Mesenchymal stem cell (in vitro differentiated cells and primary cell): ENCODE measurements around the gene PAK4.

Experiments
- DNase-seq: peaks from one replicate; pipeline ENCODE4 v3.0.0-alpha.2; 2013
- H2AFZ ChIP-seq: one replicate; pipeline ENCODE4 v1.6.1; 2013; ENCODE audit warnings: low read depth, mild to moderate bottlenecking, control low read depth, inconsistent platforms, low read length, moderate library complexity
- H2AK5ac ChIP-seq: 2 replicates; pipeline ENCODE4 v1.6.1; 2013; ENCODE audit warnings: low read length, moderate library complexity, mild to moderate bottlenecking, inconsistent platforms; ENCODE audit not compliant: severe bottlenecking
- H2BK120ac ChIP-seq: one replicate; pipeline ENCODE4 v1.6.1; 2013; ENCODE audit warnings: low read depth, mild to moderate bottlenecking, inconsistent platforms, low read length, moderate library complexity
- H2BK12ac ChIP-seq, 2 experiments: one replicate each; pipeline ENCODE4 v1.6.1; 2013; ENCODE audit warnings: inconsistent platforms in 2 of 2, low read length in 2 of 2, mild to moderate bottlenecking in 2 of 2, moderate library complexity in 2 of 2, control low read depth in 1 of 2
- H2BK15ac ChIP-seq: one replicate; pipeline ENCODE4 v1.6.1; 2013; ENCODE audit warnings: mild to moderate bottlenecking, low read depth, inconsistent platforms; ENCODE audit not compliant: poor library complexity, severe bottlenecking
- H2BK5ac ChIP-seq: 2 replicates; pipeline ENCODE4 v1.6.1; 2013; ENCODE audit warnings: low read depth, mild to moderate bottlenecking, low read length, control low read depth, inconsistent platforms; ENCODE audit not compliant: poor library complexity, severe bottlenecking
- H3K14ac ChIP-seq, 2 experiments: one replicate each; pipeline ENCODE4 v1.6.1; 2013; ENCODE audit warnings: inconsistent platforms in 2 of 2, low read length in 2 of 2, control low read depth in 1 of 2, mild to moderate bottlenecking in 1 of 2, moderate library complexity in 1 of 2
- H3K18ac ChIP-seq, 2 experiments: one replicate each; pipeline ENCODE4 v1.6.1; 2013; ENCODE audit warnings: inconsistent platforms in 2 of 2, low read length in 2 of 2, control low read depth in 1 of 2, low read depth in 1 of 2, mild to moderate bottlenecking in 1 of 2
- H3K23ac ChIP-seq, 2 experiments: one replicate each; pipeline ENCODE4 v1.6.1; 2013; ENCODE audit warnings: inconsistent platforms in 2 of 2, low read length in 2 of 2, mild to moderate bottlenecking in 2 of 2, moderate library complexity in 2 of 2, control low read depth in 1 of 2
- H3K27ac ChIP-seq: 2 replicates; pipeline ENCODE4 v1.5.1; 2013; ENCODE audit warnings: mild to moderate bottlenecking, moderate library complexity, low read length, control low read depth, inconsistent platforms; ENCODE audit not compliant: poor library complexity, severe bottlenecking
- H3K27me3 ChIP-seq, 2 experiments: 2 replicates each; pipeline versions ENCODE4 v1.6.1 to v1.7.0; 2013; ENCODE audit warnings: low read length in 2 of 2, mild to moderate bottlenecking in 2 of 2, moderate library complexity in 2 of 2, control low read depth in 1 of 2, inconsistent platforms in 1 of 2; ENCODE audit not compliant: control insufficient read depth in 1 of 2, insufficient read depth in 1 of 2
- H3K36me3 ChIP-seq, 2 experiments: 2 replicates each; pipeline versions ENCODE4 v1.6.1 to v1.7.0; 2013; ENCODE audit warnings: low read length in 2 of 2, control low read depth in 1 of 2, inconsistent platforms in 1 of 2, low read depth in 1 of 2, mild to moderate bottlenecking in 1 of 2; ENCODE audit not compliant: insufficient read depth in 2 of 2, control insufficient read depth in 1 of 2
- H3K4ac ChIP-seq, 2 experiments: one replicate each; pipeline ENCODE4 v1.6.1; 2013; ENCODE audit warnings: inconsistent platforms in 2 of 2, low read length in 2 of 2, mild to moderate bottlenecking in 2 of 2, moderate library complexity in 2 of 2, control low read depth in 1 of 2, low read depth in 1 of 2
- H3K4me1 ChIP-seq: 2 replicates; pipeline ENCODE4 v1.6.1; 2013; ENCODE audit warnings: low read depth, low read length, control low read depth; ENCODE audit not compliant: control insufficient read depth, insufficient read depth
- H3K4me2 ChIP-seq: 2 replicates; pipeline ENCODE4 v1.6.1; 2013; ENCODE audit warnings: low read length, mild to moderate bottlenecking, inconsistent platforms; ENCODE audit not compliant: poor library complexity, severe bottlenecking
- H3K4me3 ChIP-seq, 2 experiments: 2 replicates each; pipeline versions ENCODE4 v1.5.1 to v1.7.0; 2013; ENCODE audit warnings: low read length in 2 of 2, mild to moderate bottlenecking in 2 of 2, control low read depth in 1 of 2, low read depth in 1 of 2; ENCODE audit not compliant: insufficient read depth in 1 of 2
- H3K79me1 ChIP-seq: replicated peaks from 2 replicates; pipeline ENCODE4 v1.6.1; 2013; ENCODE audit warnings: mild to moderate bottlenecking, control low read depth, low read length, inconsistent platforms; ENCODE audit not compliant: poor library complexity, severe bottlenecking
- H3K9ac ChIP-seq: 2 replicates; pipeline ENCODE4 v1.7.0; 2013; ENCODE audit warnings: mild to moderate bottlenecking, low read length, moderate library complexity
- H3K9me3 ChIP-seq: 2 replicates; pipeline ENCODE4 v1.7.0; 2013; ENCODE audit warnings: mild to moderate bottlenecking, low read length; ENCODE audit not compliant: control insufficient read depth
- H4K8ac ChIP-seq: one replicate; pipeline ENCODE4 v1.6.1; 2013; ENCODE audit warnings: inconsistent platforms, mild to moderate bottlenecking, low read length, moderate library complexity
- H4K91ac ChIP-seq: one replicate; pipeline ENCODE4 v1.6.1; 2013; ENCODE audit warnings: mild to moderate bottlenecking, low read length, inconsistent platforms
- WGBS: methylation state at CpG from one replicate; pipeline ENCODE4 v1.1.7; 2013; ENCODE audit warnings: mixed read lengths; 5-methylcytosine and 5-hydroxymethylcytosine counted together

Gene PAK4

DNA sequence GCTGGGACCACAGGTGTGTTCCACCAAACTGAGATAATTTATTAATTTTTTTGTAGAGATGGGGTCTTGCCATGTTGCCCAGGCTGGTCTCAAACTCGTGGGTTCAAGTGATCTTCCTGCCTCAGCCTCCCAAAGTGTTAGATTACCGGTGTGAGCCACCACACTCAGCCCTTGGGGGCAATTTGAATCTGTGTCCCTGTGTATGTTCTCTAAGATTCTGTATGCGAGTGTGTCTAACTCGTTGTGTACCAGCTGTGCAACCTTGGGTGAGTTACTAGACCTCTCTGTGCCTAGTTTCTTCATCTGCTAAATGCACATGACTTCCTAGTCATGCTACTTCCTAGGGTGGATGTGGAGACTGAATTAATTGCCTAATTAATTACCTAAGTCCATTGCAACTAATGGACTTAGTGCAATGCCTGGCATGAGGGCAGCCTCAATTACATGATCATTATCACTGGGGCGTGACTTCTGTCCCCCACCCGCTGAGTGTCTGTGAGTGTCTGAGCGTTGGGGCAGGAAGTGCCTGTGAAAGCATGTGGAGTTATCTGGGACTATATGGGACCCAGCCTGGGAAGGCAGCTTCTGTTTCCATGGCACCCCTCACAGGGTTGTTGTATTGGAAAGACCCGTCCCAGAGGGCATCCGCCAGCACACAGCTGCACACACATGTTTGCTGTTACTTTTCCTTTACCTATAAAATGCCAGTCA is 69.4 kb downstream of the PAK4 start:
- no peak overlapping the region for H2BK12ac ChIP-seq

DNA sequence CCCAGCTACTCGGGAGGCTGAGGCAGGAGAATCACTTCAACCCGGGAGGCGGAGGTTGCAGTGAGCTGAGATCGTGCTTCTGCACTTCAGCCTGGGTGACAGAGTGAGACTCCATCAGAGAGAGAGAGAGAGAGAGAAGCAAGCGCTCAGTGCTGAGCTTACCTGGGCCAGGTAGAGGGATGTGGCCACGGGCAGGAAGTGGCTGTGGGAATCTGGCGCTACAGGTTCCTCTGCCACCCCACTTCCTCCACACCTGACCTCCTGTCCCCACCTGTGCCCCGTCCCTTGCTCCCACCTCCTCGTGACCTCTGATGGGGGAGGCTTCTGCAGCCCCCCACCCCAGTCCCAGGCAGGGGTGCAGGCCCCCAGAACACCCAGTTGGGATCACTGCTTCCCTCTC is 70.2 kb downstream of the PAK4 start:
- Histone ChIP-seq H3K4me2 (no peak overlapping the region), H2BK5ac (no peak overlapping the region), H3K18ac (no peak overlapping the region), H3K4me3 (no peak overlapping the region), H2BK12ac (no peak overlapping the region), H3K4me1 (peaks cover 25% of the 10 kb centered on the region), H4K91ac (no peak overlapping the region), H2BK120ac (no peak overlapping the region), H3K14ac (no peak overlapping the region), H3K4ac (no peak overlapping the region), H2AK5ac (no peak overlapping the region), H2AFZ (no peak overlapping the region), H2BK15ac (no peak overlapping the region), H4K8ac (no peak overlapping the region), H3K79me1 (no peaks in the 10 kb centered on the region), H3K9me3 (no peaks in the 10 kb centered on the region), H3K36me3 (no peaks in the 10 kb centered on the region), H3K27me3 (peaks cover 52 to 58% of the 10 kb centered on the region in 2 experiments), H3K9ac (no peak overlapping the region), H3K23ac (no peak overlapping the region), H3K27ac (no peak overlapping the region)
- no peak for DNase-seq
- WGBS, result 67% methylated on average over 8 of the region's 9 CpGs

More for the DNA sequence above, 69.4 kb downstream of the PAK4 start:
- Histone ChIP-seq H3K4me1 (peaks cover 25% of the 10 kb centered on the region), H3K9me3 (no peaks in the 10 kb centered on the region), H3K4me2 (no peak overlapping the region), H4K91ac (no peak overlapping the region), H3K4me3 (no peak overlapping the region), H4K8ac (no peak overlapping the region), H3K14ac (no peak overlapping the region), H2BK120ac (no peak overlapping the region), H3K23ac (no peak overlapping the region), H3K4ac (no peak overlapping the region), H2AFZ (no peak overlapping the region), H3K27ac (no peak overlapping the region), H2AK5ac (no peak overlapping the region), H2BK15ac (no peak overlapping the region), H3K9ac (no peak overlapping the region), H3K36me3 (no peaks in the 10 kb centered on the region), H3K79me1 (no peaks in the 10 kb centered on the region), H3K27me3 (peaks cover 45 to 57% of the 10 kb centered on the region in 2 experiments), H2BK5ac (no peak overlapping the region), H3K18ac (no peak overlapping the region)
- WGBS, result 62% methylated on average over 7 of the region's 9 CpGs
- DNase-seq, result no peak

DNA sequence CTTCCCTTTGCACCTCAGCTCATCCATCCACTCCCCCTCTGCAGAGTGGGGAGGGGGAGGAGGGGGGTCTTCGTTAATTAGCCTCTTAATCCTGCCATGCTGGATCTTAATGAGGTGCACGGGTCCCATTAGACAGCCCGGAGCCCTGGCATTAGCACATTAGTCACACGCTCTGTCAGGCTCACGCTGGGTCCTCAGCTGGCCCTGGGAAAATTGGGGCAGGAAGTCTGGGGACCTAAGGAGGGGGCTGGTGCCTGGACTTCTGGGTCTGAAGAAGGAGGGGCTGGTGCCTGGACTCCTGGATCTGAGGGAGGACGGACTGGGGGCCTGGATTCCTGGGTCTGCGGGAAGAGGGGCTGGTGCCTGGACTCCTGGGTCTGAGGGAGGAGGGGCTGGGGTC is 70.7 kb downstream of the PAK4 start:
- Histone ChIP-seq H3K14ac (no peak overlapping the region), H2BK5ac (no peak overlapping the region), H3K4me1 (peaks cover 25% of the 10 kb centered on the region), H3K4me3 (no peak overlapping the region), H4K8ac (no peak overlapping the region), H3K9ac (no peak overlapping the region), H2BK120ac (no peak overlapping the region), H3K27ac (no peak overlapping the region), H3K9me3 (no peaks in the 10 kb centered on the region), H2BK15ac (no peak overlapping the region), H3K36me3 (no peaks in the 10 kb centered on the region), H3K4me2 (no peak overlapping the region), H3K79me1 (no peaks in the 10 kb centered on the region), H3K27me3 (peaks cover 56 to 64% of the 10 kb centered on the region in 2 experiments), H2AK5ac (no peak overlapping the region), H2AFZ (no peak overlapping the region), H3K23ac (no peak overlapping the region), H4K91ac (no peak overlapping the region), H3K4ac (no peak overlapping the region), H2BK12ac (no peak overlapping the region), H3K18ac (no peak overlapping the region)
- 46% methylated on average over 7 of the region's 7 CpGs for WGBS
- DNase-seq, result no peak

DNA sequence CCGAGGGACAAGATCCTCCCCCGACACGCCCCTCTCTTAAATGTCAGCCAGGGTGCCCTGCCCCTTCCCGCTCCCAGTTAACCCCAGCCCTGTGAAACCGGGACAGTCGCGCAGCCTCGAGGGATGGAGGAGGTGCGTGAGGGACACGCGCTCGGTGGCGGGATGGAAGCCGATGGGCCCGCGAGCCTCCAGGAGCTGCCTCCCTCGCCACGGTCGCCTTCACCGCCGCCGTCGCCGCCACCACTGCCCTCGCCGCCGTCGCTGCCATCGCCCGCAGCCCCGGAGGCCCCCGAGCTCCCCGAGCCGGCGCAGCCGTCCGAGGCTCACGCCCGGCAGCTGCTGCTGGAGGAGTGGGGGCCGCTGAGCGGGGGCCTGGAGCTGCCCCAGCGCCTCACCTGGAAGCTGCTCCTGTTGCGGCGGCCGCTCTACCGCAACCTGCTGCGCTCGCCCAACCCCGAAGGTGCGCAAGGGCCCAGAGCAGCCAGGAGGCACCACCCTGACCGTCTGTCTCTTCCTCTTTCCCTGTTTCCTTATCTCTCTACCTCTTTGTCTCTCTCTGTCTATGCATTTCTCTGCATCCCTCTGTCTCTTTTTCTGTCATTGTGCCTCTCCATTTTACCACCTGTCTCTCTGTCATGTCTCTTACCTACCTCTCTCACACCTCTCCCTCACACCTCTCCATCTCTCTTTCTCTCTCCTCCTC is 71.4 kb downstream of the PAK4 start, which contains the start of gene NCCRP1:
TSS of gene NCCRP1 (plus strand) at position 105 of the 703 bp plus-strand sequence. CDS start at position 124, 19 bp downstream.
- no peak for DNase-seq
- Histone ChIP-seq H3K9ac (no peak within 1 kb of the TSS), H3K18ac (no peak within 1 kb of the TSS), H3K9me3 (no peaks in the 10 kb centered on the region), H3K4me1 (peaks cover 25% of the 10 kb centered on the region), H3K4me2 (no peak within 1 kb of the TSS), H3K27ac (no peak within 1 kb of the TSS), H4K8ac (no peak within 1 kb of the TSS), H3K27me3 (peaks cover 56 to 67% of the 10 kb centered on the region in 2 experiments), H2AK5ac (no peak within 1 kb of the TSS), H2BK120ac (no peak within 1 kb of the TSS), H3K4me3 (no peak within 1 kb of the TSS), H2BK15ac (no peak within 1 kb of the TSS), H4K91ac (no peak within 1 kb of the TSS), H2BK12ac (no peak within 1 kb of the TSS), H3K4ac (no peak within 1 kb of the TSS), H2BK5ac (no peak within 1 kb of the TSS), H3K36me3 (no peaks in the 10 kb centered on the region), H3K79me1 (no peaks in the 10 kb centered on the region), H2AFZ (no peak within 1 kb of the TSS), H3K14ac (no peak within 1 kb of the TSS), H3K23ac (peak within 1 kb of the TSS in 1 of 2 experiments; percentile 74)
- 8% methylated on average over 37 of the region's 51 CpGs for WGBS
